SK-N-SH (cell line): Measurements from ENCODE around the gene SLC13A3. TPM values are rescaled to one million over a fixed set of nuclear protein-coding genes. Genes with fewer than 3 reads are reported as not detected.

Experiments used
- CTCF ChIA-PET: fragments of 300-600, 350-600 bp; formaldehyde crosslinking; extraction: SDS; loops from one replicate; lab custom pipeline; 2021; lab: Yijun Ruan, JAX
- POLR2A ChIA-PET: fragments of 350-600 bp; sonication (Branson Sonifier 250); formaldehyde crosslinking; extraction: SDS; loops from one replicate; lab custom pipeline; 2020; ENCODE audit warnings: antibody characterized with exemption, inconsistent platforms; lab: Yijun Ruan, JAX
- DNase-seq: peaks from one replicate; pipeline ENCODE4 v3.0.0; 2012
- H2AFZ ChIP-seq: fragments of 200-600 bp; sonication (generic); 2 replicates; pipeline ENCODE4 v1.8.1; 2016; ENCODE audit warnings: antibody characterized with exemption, mild to moderate bottlenecking, low read depth
- H3F3A ChIP-seq: fragments of 200-600 bp; sonication (generic); replicated peaks from 2 replicates; pipeline ENCODE3; 2016; ENCODE audit warnings: antibody characterized with exemption, mild to moderate bottlenecking; ENCODE audit not compliant: insufficient read depth
- H3K27ac ChIP-seq, 2 experiments: fragments of 200-500 bp in 1 of 2; fragments of 200-600 bp in 1 of 2; sonication (Bioruptor generic) in 1 of 2; sonication (generic), shearing (Covaris generic) in 1 of 2; 2 replicates each; pipeline versions ENCODE4 v1.5.1 to v1.6.1; 2014 to 2016; ENCODE audit warnings: low read depth in 2 of 2, inconsistent platforms in 1 of 2, low read length in 1 of 2, mild to moderate bottlenecking in 1 of 2, mixed read lengths in 1 of 2
- H3K27me3 ChIP-seq: fragments of 200-600 bp; sonication (generic), shearing (Covaris generic); 2 replicates; pipeline ENCODE4 v1.6.1; 2016; ENCODE audit warnings: mixed run types; ENCODE audit not compliant: insufficient read depth
- H3K36me3 ChIP-seq, 2 experiments: fragments of 200-500 bp in 1 of 2; fragments of 200-600 bp in 1 of 2; sonication (Bioruptor generic) in 1 of 2; sonication (generic) in 1 of 2; replicated peaks in 1 of 2; 2 replicates each; pipeline versions ENCODE3 to v1.5.1; 2014 to 2016; ENCODE audit warnings: low read length in 1 of 2, mild to moderate bottlenecking in 1 of 2; ENCODE audit not compliant: insufficient read depth in 2 of 2, control insufficient read depth in 1 of 2
- H3K4me1 ChIP-seq, 2 experiments: fragments of 200-500 bp in 1 of 2; fragments of 200-600 bp in 1 of 2; sonication (Bioruptor generic) in 1 of 2; sonication (generic), shearing (Covaris generic) in 1 of 2; 2 replicates each; pipeline versions ENCODE4 v1.5.1 to v1.6.1; 2014 to 2016; ENCODE audit warnings: low read depth in 1 of 2, low read length in 1 of 2, mixed run types in 1 of 2; ENCODE audit not compliant: insufficient read depth in 2 of 2, control insufficient read depth in 1 of 2
- H3K4me2 ChIP-seq: fragments of 200-600 bp; sonication (generic), shearing (Covaris generic); 2 replicates; pipeline ENCODE4 v1.6.1; 2017; ENCODE audit warnings: mixed run types
- H3K4me3 ChIP-seq, 2 experiments: fragments of 200-500 bp in 1 of 2; fragments of 200-600 bp in 1 of 2; sonication (Bioruptor generic) in 1 of 2; sonication (generic), shearing (Covaris generic) in 1 of 2; 2 replicates each; pipeline versions ENCODE4 v1.5.1 to v1.8.1; 2014 to 2016; ENCODE audit warnings: low read depth in 2 of 2, inconsistent platforms in 1 of 2, low read length in 1 of 2, mild to moderate bottlenecking in 1 of 2, mixed read lengths in 1 of 2, moderate library complexity in 1 of 2
- H3K79me2 ChIP-seq: fragments of 200-600 bp; sonication (generic); 2 replicates; pipeline ENCODE4 v1.8.1; 2017; ENCODE audit warnings: mild to moderate bottlenecking; ENCODE audit not compliant: insufficient read depth
- H3K9ac ChIP-seq: fragments of 200-600 bp; sonication (generic); 2 replicates; pipeline ENCODE4 v1.6.1; 2017; ENCODE audit warnings: mixed run types
- H3K9me2 ChIP-seq: fragments of 200-600 bp; sonication (generic); 2 replicates; pipeline ENCODE4 v1.6.1; 2017; ENCODE audit warnings: mixed run types
- H3K9me3 ChIP-seq: fragments of 200-600 bp; sonication (generic); 2 replicates; pipeline ENCODE4 v1.6.1; 2017; ENCODE audit warnings: mixed run types, mild to moderate bottlenecking, moderate library complexity
- H4K20me1 ChIP-seq: fragments of 200-600 bp; sonication (generic); 2 replicates; pipeline ENCODE4 v1.6.1; 2017; ENCODE audit warnings: mild to moderate bottlenecking, mixed run types; ENCODE audit not compliant: insufficient read depth
- ELF1 ChIP-seq: IDR thresholded peaks from 2 replicates; pipeline ENCODE4 v1.4.0; 2012
- EP300 ChIP-seq, 2 experiments: IDR thresholded peaks; 2 replicates each; pipeline versions ENCODE4 v1.4.0 to v1.6.1; 2012; ENCODE audit warnings: borderline replicate concordance in 1 of 2, low read depth in 1 of 2, low read length in 1 of 2
- EZH2phosphoT487 ChIP-seq: fragments of 200-600 bp; sonication (generic); IDR thresholded peaks from 2 replicates; pipeline ENCODE4 v1.6.1; 2017; ENCODE audit warnings: low read depth, mixed run types, mild to moderate bottlenecking, antibody characterized with exemption, moderate library complexity, borderline replicate concordance
- FOSL2 ChIP-seq: IDR thresholded peaks from 2 replicates; pipeline ENCODE4 v1.4.0; 2012; ENCODE audit warnings: low read depth, mild to moderate bottlenecking, moderate library complexity, borderline replicate concordance
- FOXJ3 ChIP-seq: sonication (generic); formaldehyde crosslinking; IDR thresholded peaks from 2 replicates; pipeline ENCODE4 v1.5.1; 2020; ENCODE audit warnings: mild to moderate bottlenecking, missing genetic modification reagents
- GABPA ChIP-seq: IDR thresholded peaks from 2 replicates; pipeline ENCODE4 v1.4.0; 2012; ENCODE audit warnings: low read depth, mild to moderate bottlenecking
- GATA2 ChIP-seq: sonication (generic); formaldehyde crosslinking; IDR thresholded peaks from 2 replicates; pipeline ENCODE4 v1.5.0; 2020; ENCODE audit warnings: mild to moderate bottlenecking, missing genetic modification reagents
- PBX3 ChIP-seq: IDR thresholded peaks from 2 replicates; pipeline ENCODE4; 2012
- POLR2AphosphoS5 ChIP-seq: IDR thresholded peaks from 2 replicates; pipeline ENCODE4 v1.6.1; 2012; ENCODE audit warnings: low read depth, low read length
- RAD21 ChIP-seq: IDR thresholded peaks from 2 replicates; pipeline ENCODE4 v1.6.1; 2012; ENCODE audit warnings: mild to moderate bottlenecking, low read length
- RCOR1 ChIP-seq: fragments of 150-350 bp; IDR thresholded peaks from 2 replicates; pipeline ENCODE4 v1.6.1; 2017; ENCODE audit warnings: antibody characterized with exemption, low read length
- REST ChIP-seq: IDR thresholded peaks from 2 replicates; pipeline ENCODE4 v1.6.1; 2012; ENCODE audit warnings: mild to moderate bottlenecking, low read depth, low read length, moderate library complexity
- RFX5 ChIP-seq: IDR thresholded peaks from 2 replicates; pipeline ENCODE4 v1.6.1; 2012; ENCODE audit warnings: mild to moderate bottlenecking, improper control_type of control experiment, low read length
- RXRA ChIP-seq: IDR thresholded peaks from 2 replicates; pipeline ENCODE4 v1.4.0; 2012; ENCODE audit warnings: low read depth, mild to moderate bottlenecking, borderline replicate concordance
- SIN3A ChIP-seq: IDR thresholded peaks from 2 replicates; pipeline ENCODE4 v1.6.1; 2012; ENCODE audit warnings: low read depth, mild to moderate bottlenecking, low read length, moderate library complexity, borderline replicate concordance
- SMC3 ChIP-seq: IDR thresholded peaks from 2 replicates; pipeline ENCODE4 v1.6.1; 2012; ENCODE audit warnings: low read depth, low read length, improper control_type of control experiment
- TAF1 ChIP-seq: IDR thresholded peaks from 2 replicates; pipeline ENCODE4 v1.6.1; 2012; ENCODE audit warnings: low read depth, mild to moderate bottlenecking, low read length, moderate library complexity, borderline replicate concordance
- TEAD4 ChIP-seq: IDR thresholded peaks from 2 replicates; pipeline ENCODE4 v1.4.0; 2012; ENCODE audit warnings: mild to moderate bottlenecking, borderline replicate concordance; ENCODE audit not compliant: insufficient read depth
- WGBS: methylation state at CpG from one replicate; pipeline ENCODE4 v1.1.6; 2017; ENCODE audit warnings: low lambda C conversion rate; 5-methylcytosine and 5-hydroxymethylcytosine counted together
- polyA plus RNA-seq, 3 experiments: library from polyadenylated mRNA; depleted of rRNA; stranded (reverse); fragments of >200 nt; gene quantifications; 2 replicates each; pipeline ENCODE4 v1.2.3, GENCODE V29; 2012
- TF ChIP-seq, protein P1 (sequence below): IDR thresholded peaks from 2 replicates; pipeline ENCODE4 v1.4.0; 2012; ENCODE audit warnings: low read depth, borderline replicate concordance
- TF ChIP-seq, protein P2 (sequence below): fragments of 150-350 bp; IDR thresholded peaks from 2 replicates; pipeline ENCODE4 v1.6.1; 2017; ENCODE audit warnings: antibody characterized with exemption, low read length, low read depth, borderline replicate concordance

Gene SLC13A3
- polyA plus RNA-seq, 1 of the 3 experiments (the other 2 are of a cell fraction) = 0.10 TPM

DNA sequence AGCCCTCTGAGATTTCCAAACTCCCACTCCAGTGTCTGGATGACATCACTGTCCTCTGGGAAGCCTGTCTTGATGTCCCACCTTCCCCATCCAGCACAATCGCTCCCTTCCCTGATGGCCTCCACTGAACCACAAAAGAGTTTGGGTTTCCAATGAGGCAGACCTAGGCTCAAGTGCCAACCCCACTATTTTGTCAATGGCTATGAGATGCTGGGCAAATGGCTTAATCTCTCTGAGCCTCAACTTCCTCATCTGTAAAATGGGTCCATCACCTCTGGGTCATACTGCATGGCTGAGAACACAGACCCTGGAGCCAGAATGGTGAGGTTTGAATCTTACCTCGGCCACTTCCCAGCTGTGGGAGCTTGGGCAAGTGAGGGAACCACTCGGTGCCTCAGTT is 11.7 kb downstream of the SLC13A3 start (continued):
- no peak for TF ChIP-seq GATA2 (CRISPR knock-in tag)
- no peak for TF ChIP-seq RFX5
- TF ChIP-seq RXRA = no peak
- TF ChIP-seq FOSL2 = no peak
- no peak for TF ChIP-seq SIN3A
- no peak for TF ChIP-seq FOXJ3 (CRISPR knock-in tag)
- TF ChIP-seq ELF1 = no peak

DNA sequence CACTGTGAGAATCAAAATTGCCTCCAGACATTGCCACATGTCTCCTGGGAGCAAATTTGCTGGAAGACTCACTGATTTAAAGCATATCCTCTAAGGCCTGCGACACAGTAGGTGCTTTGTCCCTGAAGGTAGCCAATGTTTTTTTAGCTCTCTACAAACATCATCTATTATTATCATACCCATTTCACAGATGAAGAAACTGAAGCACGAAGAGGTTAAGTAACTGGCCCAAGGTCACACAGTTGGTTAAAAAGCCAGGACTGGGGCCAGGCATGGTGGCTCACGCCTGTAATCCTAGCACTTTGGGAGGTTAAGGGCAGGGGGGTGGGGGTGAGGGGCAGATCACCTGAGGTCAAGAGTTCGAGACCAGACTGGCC is 12.4 kb downstream of the SLC13A3 start:
- no peak overlapping the region for H2AFZ ChIP-seq
- H3K4me1 ChIP-seq = no peaks in the 10 kb centered on the region
- no peak for DNase-seq
- H3K9me3 ChIP-seq = no peaks in the 10 kb centered on the region
- POLR2A ChIA-PET = no interaction called here
- no peak overlapping the region for H3K4me2 ChIP-seq
- H3F3A ChIP-seq = no peaks in the 10 kb centered on the region
- H3K27me3 ChIP-seq = no peaks in the 10 kb centered on the region
- 58% methylated on average over 4 of the region's 4 CpGs for WGBS
- no peak overlapping the region for H3K9ac ChIP-seq
- H4K20me1 ChIP-seq = no peaks in the 10 kb centered on the region
- no peaks in the 10 kb centered on the region for H3K9me2 ChIP-seq
- CTCF ChIA-PET = interaction anchor here (1.3 kb wide), 1 partner anchor 42 kb away, joined by 4 read pairs; no protein-coding TSS in a partner anchor
- H3K27ac ChIP-seq = no peak overlapping the region
- no peaks in the 10 kb centered on the region for H3K79me2 ChIP-seq
- H3K36me3 ChIP-seq = no peaks in the 10 kb centered on the region
- TF ChIP-seq, protein P1, sequence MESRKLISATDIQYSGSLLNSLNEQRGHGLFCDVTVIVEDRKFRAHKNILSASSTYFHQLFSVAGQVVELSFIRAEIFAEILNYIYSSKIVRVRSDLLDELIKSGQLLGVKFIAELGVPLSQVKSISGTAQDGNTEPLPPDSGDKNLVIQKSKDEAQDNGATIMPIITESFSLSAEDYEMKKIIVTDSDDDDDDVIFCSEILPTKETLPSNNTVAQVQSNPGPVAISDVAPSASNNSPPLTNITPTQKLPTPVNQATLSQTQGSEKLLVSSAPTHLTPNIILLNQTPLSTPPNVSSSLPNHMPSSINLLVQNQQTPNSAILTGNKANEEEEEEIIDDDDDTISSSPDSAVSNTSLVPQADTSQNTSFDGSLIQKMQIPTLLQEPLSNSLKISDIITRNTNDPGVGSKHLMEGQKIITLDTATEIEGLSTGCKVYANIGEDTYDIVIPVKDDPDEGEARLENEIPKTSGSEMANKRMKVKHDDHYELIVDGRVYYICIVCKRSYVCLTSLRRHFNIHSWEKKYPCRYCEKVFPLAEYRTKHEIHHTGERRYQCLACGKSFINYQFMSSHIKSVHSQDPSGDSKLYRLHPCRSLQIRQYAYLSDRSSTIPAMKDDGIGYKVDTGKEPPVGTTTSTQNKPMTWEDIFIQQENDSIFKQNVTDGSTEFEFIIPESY = no peak
- TF ChIP-seq GABPA (no peak), SMC3 (no peak), TAF1 (no peak), RCOR1 (no peak), REST (no peak), TEAD4 (no peak), POLR2AphosphoS5 (no peak), FOSL2 (no peak), FOXJ3 (CRISPR knock-in tag) (no peak), EZH2phosphoT487 (no peak), RFX5 (no peak), EP300 (IDR thresholded peaks at IDR 0.05; ENCODE audit: borderline replicate concordance in 1 of 2, low read depth in 1 of 2, low read length in 1 of 2) (no peak), PBX3 (no peak), ELF1 (no peak), RAD21 (no peak)
- TF ChIP-seq, protein P2, sequence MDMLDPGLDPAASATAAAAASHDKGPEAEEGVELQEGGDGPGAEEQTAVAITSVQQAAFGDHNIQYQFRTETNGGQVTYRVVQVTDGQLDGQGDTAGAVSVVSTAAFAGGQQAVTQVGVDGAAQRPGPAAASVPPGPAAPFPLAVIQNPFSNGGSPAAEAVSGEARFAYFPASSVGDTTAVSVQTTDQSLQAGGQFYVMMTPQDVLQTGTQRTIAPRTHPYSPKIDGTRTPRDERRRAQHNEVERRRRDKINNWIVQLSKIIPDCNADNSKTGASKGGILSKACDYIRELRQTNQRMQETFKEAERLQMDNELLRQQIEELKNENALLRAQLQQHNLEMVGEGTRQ = no peak
- no peak overlapping the region for H3K4me3 ChIP-seq
